ENCODE results near the gene NBAS.

- TF ChIP-seq, protein P1, sequence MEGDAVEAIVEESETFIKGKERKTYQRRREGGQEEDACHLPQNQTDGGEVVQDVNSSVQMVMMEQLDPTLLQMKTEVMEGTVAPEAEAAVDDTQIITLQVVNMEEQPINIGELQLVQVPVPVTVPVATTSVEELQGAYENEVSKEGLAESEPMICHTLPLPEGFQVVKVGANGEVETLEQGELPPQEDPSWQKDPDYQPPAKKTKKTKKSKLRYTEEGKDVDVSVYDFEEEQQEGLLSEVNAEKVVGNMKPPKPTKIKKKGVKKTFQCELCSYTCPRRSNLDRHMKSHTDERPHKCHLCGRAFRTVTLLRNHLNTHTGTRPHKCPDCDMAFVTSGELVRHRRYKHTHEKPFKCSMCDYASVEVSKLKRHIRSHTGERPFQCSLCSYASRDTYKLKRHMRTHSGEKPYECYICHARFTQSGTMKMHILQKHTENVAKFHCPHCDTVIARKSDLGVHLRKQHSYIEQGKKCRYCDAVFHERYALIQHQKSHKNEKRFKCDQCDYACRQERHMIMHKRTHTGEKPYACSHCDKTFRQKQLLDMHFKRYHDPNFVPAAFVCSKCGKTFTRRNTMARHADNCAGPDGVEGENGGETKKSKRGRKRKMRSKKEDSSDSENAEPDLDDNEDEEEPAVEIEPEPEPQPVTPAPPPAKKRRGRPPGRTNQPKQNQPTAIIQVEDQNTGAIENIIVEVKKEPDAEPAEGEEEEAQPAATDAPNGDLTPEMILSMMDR (IDR thresholded peaks at IDR 0.05), result no peak
- TF ChIP-seq POLR2A (IDR thresholded peaks at IDR 0.05), result no peak
These were observed 307.9 kb downstream of the NBAS start for GRCh38 chr2:15253247-15253646.
